DMS 273 (cell line): ENCODE measurements around the gene MEOX1.

ENCODE experiments used
- DNase-seq: peaks from one replicate; lab custom pipeline; 2025; ENCODE audit not compliant: unreplicated experiment; lab: John Stamatoyannopoulos, UW

The MEOX1 gene

DNA sequence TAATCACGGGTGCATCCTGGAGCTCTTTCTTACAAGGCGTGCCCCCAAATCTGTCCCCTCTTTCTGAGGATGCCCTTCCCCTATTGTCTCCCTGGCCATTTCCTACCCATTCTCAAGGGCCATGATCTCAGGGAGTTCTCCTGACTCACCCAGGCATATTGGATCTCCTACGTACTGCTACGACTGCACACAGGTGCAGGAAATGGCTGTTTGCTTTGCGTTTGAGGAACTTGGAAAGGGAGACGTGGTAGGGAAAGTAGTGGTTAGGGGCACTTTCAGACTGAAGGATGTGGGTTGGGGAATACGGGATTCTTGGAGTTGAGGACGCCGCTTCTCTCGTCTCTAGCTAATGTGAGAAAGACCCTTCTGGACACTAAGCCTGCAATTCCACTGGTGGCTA is 18.7 kb upstream of the MEOX1 start:
- no peak for DNase-seq

GRCh38 chr17:43679911-43680310 is 18.2 kb upstream of the MEOX1 start:
- no peak for DNase-seq

DNA sequence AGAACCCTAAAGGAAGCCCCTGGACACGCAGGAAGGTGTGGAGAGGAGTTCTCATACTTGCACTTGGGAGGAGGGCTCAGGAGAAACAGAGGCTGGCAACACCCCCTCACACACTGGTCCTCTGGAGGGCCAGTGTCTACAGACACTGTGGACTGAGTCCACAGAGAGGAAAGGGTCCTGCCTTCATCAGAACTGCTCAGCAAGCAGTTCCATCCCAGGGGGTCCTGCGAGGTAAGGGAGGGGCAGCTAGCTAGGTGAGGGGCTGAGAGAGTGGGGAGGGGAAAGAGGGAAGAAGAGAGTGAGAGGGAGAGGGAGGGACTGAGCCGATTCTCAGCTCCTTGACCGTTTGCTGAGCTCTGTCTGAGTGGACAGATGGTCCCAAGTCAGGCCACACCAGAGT is 17.7 kb upstream of the MEOX1 start:
- no peak for DNase-seq

- no peak for DNase-seq
Observed at GRCh38 chr17:43676471-43676870, 14.7 kb upstream of the MEOX1 start.

GRCh38 chr17:43674394-43674793 is 12.7 kb upstream of the MEOX1 start:
- DNase-seq: no peak

GRCh38 chr17:43673516-43674323 is 12.0 kb upstream of the MEOX1 start:
- peak; percentile 81 for DNase-seq

- no peak for DNase-seq
Observed at GRCh38 chr17:43671755-43672519, 10.2 kb upstream of the MEOX1 start.

DNA sequence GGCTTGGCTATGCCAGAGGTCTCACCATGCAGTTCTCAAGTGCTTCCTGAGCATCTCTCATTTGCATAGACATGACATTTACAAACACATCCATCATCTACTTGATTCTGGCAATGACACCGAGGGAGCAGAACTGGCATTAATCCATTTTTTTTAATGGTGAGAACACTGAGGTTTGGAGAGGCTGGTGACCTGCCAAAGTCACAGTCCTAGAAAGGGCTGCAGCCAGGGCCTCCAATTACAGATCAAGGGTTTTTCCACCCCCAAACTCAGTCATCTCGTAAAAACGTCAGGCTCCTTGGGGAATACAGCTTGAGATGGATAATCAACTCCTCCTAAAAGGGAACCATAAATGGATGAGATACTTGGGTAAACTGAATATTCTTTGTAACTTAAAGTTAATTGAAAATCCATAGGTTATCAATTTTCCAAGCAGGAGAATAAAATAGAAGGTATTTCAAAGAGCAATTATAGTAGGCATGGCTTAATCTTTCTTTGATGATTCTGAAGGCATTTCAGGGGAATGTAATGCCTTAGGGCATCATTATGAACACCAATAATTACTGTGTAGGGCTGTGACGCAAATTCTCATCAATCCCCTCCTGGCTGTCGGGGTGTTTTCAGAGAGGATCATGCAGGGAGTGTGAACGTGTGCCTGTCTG is 9.4 kb upstream of the MEOX1 start:
- DNase-seq: peak; percentile 29

DNA sequence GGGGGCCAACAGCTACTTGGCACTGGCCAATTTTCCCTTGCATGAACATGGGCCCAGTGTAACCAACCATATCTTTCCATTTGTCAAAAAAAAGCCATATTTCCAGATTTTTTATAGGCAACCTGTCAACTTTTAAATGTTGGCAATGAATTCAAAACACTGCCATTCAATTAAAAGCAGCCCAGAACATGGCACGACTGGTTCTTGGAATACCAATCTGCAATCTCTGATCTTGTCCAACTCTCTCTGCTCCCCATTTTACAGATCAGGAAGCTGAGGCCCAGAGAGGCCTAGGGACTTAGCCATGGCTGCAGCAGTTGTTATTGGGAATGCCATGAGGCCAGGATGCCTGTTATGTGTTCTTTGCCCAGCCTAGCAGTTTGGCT is 8.9 kb upstream of the MEOX1 start:
- DNase-seq: no peak

- DNase-seq: no peak
Observed at GRCh38 chr17:43669971-43670644, 8.4 kb upstream of the MEOX1 start.

DNA sequence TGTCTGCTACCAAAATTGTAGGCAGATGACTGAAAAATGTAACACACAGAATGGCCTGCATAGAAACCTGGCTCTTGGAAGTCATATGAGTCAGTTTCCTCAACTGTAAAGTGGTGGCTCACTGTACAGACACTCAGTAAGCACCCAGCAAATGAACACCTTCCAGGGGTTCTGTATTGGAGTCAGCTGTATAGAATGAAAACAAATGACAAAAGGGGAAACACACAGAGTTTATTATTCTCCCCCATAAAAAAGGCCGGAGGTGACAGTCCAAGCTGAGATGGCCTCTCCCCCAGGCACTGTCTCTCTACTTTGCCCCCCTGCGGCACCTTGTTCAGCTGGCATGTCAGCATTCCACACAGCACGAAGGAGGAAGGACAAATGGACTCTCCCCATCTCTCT is 6.2 kb upstream of the MEOX1 start:
- DNase-seq: no peak

DNA sequence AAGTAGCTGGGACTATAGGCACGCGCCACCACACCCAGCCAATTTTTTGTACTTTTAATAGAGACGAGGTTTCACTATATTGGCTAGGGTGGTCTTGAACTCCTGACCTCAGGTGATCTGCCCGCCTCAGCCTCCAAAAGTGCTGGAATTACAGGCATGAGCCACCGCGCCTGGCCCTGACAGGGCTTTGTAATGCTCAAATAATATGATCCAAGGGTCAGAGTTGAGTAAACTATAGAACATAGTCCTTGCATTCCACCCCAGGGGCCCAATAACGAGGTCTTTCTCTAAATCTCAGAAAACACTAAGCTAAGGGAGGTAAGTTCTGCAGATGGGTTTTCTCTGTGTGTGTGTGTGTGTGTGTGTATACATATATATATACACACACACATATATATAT is 5.8 kb upstream of the MEOX1 start:
- DNase-seq: no peak

GRCh38 chr17:43665937-43666236 is 4.2 kb upstream of the MEOX1 start:
- DNase-seq: no peak

GRCh38 chr17:43665084-43665936 is 3.6 kb upstream of the MEOX1 start:
- peak; percentile 20 for DNase-seq

GRCh38 chr17:43664096-43664495 is 2.4 kb upstream of the MEOX1 start:
- DNase-seq: no peak

DNA sequence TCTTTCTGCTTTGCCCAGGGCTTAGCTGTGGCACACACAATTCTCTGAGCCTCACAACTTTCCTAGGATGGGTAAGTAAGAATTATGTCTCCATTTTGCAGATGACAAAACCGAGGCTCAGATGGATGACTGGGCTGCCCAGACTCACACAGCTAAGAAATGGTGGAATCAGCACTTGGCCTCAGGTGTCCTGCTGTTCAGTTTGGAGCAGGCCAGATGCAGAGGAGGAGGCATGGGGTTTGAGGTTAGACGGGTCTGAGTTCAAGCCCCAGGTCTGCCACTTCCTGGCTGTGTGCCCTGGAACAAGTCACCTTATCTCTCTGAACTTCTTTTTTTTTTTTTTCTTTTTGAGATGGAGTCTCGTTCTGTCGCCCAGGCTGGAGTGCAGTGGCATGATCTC is 1.7 kb upstream of the MEOX1 start:
- no peak for DNase-seq

DNA sequence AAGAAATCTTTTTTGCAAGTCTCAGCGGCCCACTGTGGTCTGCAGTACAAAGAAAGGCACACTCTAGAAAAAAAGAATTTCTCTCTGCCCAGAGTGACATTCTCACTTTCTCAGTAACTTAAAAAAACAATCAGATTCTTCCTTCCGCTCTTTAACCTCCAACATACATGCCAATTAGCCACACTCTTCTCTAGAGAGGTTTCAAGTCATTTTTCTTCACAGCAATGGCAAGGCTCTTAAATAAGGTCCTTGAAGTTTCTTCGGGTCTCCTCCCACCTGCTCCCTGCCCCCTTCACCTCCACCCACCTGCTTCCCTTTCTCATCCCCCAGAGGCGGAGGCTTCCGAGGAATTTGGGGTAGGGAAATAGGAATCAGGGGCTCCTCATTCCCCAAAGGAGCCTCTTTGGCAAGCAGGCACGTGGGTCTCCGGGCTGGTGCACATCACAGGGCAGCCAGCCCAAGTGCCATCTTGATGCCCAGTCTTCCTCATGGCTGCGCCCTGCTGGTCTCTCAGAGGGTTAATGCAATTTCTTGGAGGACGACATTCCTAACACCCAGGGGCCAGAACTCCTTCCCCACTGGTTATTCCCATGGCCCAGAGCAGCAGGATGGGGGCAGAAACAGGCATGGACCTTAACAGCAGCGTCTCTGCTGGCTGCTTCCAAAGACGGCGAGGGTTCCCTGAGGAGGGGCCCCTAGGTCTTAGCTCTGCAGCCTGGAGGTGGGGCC is 855 bp upstream of the MEOX1 start:
- no peak for DNase-seq

- no peak for DNase-seq
Observed at GRCh38 chr17:43660816-43661493, 767 bp downstream of the MEOX1 start.

DNA sequence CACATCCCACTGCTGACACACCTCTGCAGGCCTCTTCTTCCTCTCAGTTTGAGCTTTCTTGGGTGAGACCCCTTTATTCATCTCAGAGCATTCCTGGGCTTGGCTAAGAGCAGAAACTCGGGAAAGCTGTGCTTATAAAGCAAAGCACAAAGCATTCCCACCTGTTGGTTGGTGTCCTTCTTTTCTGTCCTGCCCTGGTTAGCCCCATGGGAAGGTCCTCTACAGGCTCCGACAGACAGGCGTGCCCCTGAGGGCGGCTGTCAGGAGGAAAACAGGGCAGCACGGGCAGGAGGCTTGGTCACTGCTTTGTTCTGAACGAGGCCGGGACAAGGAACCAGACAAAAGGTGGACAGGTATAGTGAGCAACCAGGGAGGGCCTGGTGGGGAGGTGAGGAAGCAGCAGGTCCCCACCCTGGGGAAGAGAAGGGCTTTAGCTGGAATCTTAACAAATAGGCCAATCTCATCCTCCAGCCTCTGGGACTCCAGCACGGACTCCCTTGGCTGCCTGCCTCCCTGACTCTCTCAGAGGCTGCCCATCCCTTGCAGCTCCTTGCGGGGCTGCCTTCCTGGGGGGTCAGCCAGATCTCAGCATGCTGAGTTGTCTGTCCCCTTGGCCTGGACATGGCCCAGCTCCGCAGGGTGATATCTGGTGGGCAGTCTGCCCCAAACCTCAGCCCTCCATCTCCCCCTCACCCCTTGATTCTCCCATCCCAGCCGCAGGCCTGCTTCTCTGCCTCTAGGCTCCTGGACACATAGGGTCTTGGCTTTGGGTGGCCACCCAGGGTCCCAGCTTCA is 1.7 kb downstream of the MEOX1 start:
- DNase-seq: no peak
